K562 (cell line): ENCODE measurements around the gene TMEM151A. TPM values are rescaled to one million over a fixed set of nuclear protein-coding genes. Genes with fewer than 3 reads are reported as not detected.

Experiments
- ARHGAP35 ChIP-seq: fragments of 450-650 bp; IDR thresholded peaks from 2 replicates; pipeline ENCODE4 v1.6.1; 2018; ENCODE audit not compliant: partially characterized antibody
- CBX3 ChIP-seq, 2 experiments: IDR thresholded peaks; 1 replicate in 1 of 2; 2 replicates in 1 of 2; pipeline ENCODE4 v1.6.1; 2012; ENCODE audit warnings: inconsistent platforms in 2 of 2, low read length in 2 of 2, borderline replicate concordance in 1 of 2, control low read depth in 1 of 2
- HDAC2 ChIP-seq: fragments of 450-650 bp; IDR thresholded peaks from 2 replicates; pipeline ENCODE4 v1.6.1; 2016; ENCODE audit warnings: mild to moderate bottlenecking
- HDAC3 ChIP-seq: fragments of 450-650 bp; IDR thresholded peaks from 2 replicates; pipeline ENCODE4 v1.6.1; 2018; ENCODE audit warnings: borderline replicate concordance, mild to moderate bottlenecking, moderate library complexity; ENCODE audit not compliant: partially characterized antibody
- ILF3 ChIP-seq: fragments of 450-650 bp; IDR thresholded peaks from 2 replicates; pipeline ENCODE4 v1.6.1; 2018; ENCODE audit warnings: antibody characterized with exemption, mild to moderate bottlenecking, moderate library complexity, borderline replicate concordance
- SMAD1 ChIP-seq: fragments of 150-350 bp; IDR thresholded peaks from 2 replicates; pipeline ENCODE4 v1.6.1; 2014; ENCODE audit warnings: low read length, low read depth; ENCODE audit not compliant: partially characterized antibody
- SMAD4 ChIP-seq: fragments of 250-450 bp; sonication (Bioruptor Pico); conservative IDR thresholded peaks from 2 replicates; pipeline ENCODE4 v1.8.0; 2021; ENCODE audit warnings: inconsistent platforms, mild to moderate bottlenecking, moderate library complexity
- ZKSCAN3 ChIP-seq: fragments of 250-450 bp; sonication (Bioruptor Pico); IDR thresholded peaks from 2 replicates; pipeline ENCODE4 v1.4.0; 2020
- ZZZ3 ChIP-seq: fragments of 450-650 bp; IDR thresholded peaks from 2 replicates; pipeline ENCODE4 v1.6.1; 2016; ENCODE audit warnings: antibody characterized with exemption, mild to moderate bottlenecking, moderate library complexity
- polyA plus RNA-seq, 8 experiments: library from polyadenylated mRNA; depleted of rRNA in 4 of 8; stranded (reverse) in 5 of 8; unstranded in 3 of 8; fragments of >200 nt; fragmentation: Nextera tagmentation in 2 of 8; fragmentation: Illumina TruSeq in 1 of 8; extraction: Ambion mirVana in 2 of 8; extraction: Trizol in 1 of 8; gene quantifications; 2 replicates each; pipeline versions ENCODE4 v1.2.1 to v1.2.3, GENCODE V29; 2011 to 2014; ENCODE audit warnings: inconsistent platforms in 1 of 8, missing spikeins in 1 of 8
- total RNA-seq, 7 experiments: library from RNA; depleted of rRNA in 6 of 7; stranded (reverse); fragments of >200 nt in 6 of 7; fragmentation: Illumina TruSeq in 2 of 7; extraction: Trizol in 2 of 7; gene quantifications; 2 replicates each; pipeline versions ENCODE4 v1.2.1 to v1.2.3, GENCODE V29; 2011 to 2021; ENCODE audit warnings: low replicate concordance in 1 of 7
- TF ChIP-seq, protein P1 (sequence below): fragments of 250-450 bp; sonication (Bioruptor Pico); IDR thresholded peaks from 2 replicates; pipeline ENCODE4 v1.5.1; 2021; ENCODE audit warnings: mild to moderate bottlenecking
- TF ChIP-seq, protein P2 (sequence below): fragments of 250-450 bp; sonication (Bioruptor Pico); IDR thresholded peaks from 2 replicates; pipeline ENCODE4 v1.9.0; 2021; ENCODE audit warnings: mild to moderate bottlenecking
- TF ChIP-seq, protein P3 (sequence below): fragments of 250-450 bp; sonication (Bioruptor Pico); IDR thresholded peaks from 2 replicates; pipeline ENCODE4 v1.5.0; 2021
- TF ChIP-seq, protein P4 (sequence below), 2 experiments: fragments of 450-650 bp in 1 of 2; sonication (generic) in 1 of 2; formaldehyde crosslinking in 1 of 2; IDR thresholded peaks; 2 replicates each; pipeline versions ENCODE4 v1.7.1 to v1.9.0; 2016 to 2022; ENCODE audit warnings: inconsistent platforms in 1 of 2, mild to moderate bottlenecking in 1 of 2, missing genetic modification reagents in 1 of 2
- TF ChIP-seq, protein P5 (sequence below): fragments of 450-650 bp; formaldehyde crosslinking; IDR thresholded peaks from 2 replicates; pipeline ENCODE4 v1.4.0; 2022; ENCODE audit warnings: missing genetic modification characterization

The TMEM151A gene
- total and polyA plus RNA-seq, 9 of the 15 experiments (the other 6 are each of a cell fraction or from before 2014, with no cell fraction given), result not detected

DNA sequence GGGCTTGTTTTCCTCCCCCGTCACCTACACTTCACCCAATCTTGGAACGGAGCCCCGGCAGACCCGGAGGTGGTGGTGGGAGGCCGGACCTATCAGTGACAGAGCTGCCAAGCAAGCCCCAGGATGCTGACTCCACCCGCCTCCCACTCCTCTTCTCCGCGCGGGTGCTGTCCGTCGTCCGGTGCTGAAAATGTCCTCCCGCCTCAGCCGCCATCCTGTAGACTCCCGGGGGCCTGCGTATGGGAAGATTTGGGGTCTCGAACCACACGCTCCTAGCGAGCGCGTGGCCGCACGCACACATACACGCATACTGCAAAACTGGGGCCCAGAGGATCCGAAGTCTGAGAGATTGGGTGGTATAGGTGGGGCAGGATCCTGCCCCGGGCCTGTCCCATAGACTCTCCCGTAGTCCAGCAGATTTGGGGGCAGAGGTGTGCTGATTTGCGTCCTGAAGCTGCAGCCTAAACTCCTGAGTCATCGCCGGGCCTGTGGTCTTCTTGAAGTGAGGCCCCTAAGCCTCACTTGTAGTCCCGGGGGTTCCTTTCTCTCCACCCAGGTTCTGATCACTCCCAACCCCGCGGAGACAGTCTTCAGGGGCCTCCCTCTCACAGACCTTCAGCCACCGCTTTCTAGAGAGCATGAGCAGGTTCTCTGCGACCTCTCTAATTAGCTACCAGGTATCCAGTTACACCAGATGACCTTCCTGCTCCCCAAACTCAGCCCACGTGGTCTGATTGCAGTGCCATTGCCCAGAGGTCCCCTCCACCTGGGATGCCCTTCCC is 2.0 kb upstream of the TMEM151A start (continued):
- TF ChIP-seq CBX3 (IDR thresholded peaks at IDR 0.05; ENCODE audit: borderline replicate concordance in 1 of 2, low read length in 2 of 2) (peak in 1 of 2 experiments; percentile 45; a peak in 1 of 3 replicates), ZKSCAN3 (CRISPR knock-in tag) (no peak), ARHGAP35 (no peak), HDAC2 (peak; percentile 98), HDAC3 (no peak), SMAD4 (CRISPR knock-in tag) (peak; percentile 47; the same call in 1 of the 2 replicates), ILF3 (no peak), SMAD1 (no peak), ZZZ3 (no peak)
- TF ChIP-seq, protein P1, sequence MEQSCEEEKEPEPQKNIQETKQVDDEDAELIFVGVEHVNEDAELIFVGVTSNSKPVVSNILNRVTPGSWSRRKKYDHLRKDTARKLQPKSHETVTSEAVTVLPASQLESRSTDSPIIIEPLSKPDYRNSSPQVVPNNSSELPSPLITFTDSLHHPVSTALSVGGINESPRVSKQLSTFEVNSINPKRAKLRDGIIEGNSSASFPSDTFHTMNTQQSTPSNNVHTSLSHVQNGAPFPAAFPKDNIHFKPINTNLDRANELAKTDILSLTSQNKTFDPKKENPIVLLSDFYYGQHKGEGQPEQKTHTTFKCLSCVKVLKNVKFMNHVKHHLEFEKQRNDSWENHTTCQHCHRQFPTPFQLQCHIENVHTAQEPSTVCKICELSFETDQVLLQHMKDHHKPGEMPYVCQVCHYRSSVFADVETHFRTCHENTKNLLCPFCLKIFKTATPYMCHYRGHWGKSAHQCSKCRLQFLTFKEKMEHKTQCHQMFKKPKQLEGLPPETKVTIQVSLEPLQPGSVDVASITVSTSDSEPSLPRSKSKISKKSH (CRISPR knock-in tag), result no peak
- TF ChIP-seq, protein P2, sequence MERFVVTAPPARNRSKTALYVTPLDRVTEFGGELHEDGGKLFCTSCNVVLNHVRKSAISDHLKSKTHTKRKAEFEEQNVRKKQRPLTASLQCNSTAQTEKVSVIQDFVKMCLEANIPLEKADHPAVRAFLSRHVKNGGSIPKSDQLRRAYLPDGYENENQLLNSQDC (CRISPR knock-in tag), result no peak
- TF ChIP-seq, protein P3, sequence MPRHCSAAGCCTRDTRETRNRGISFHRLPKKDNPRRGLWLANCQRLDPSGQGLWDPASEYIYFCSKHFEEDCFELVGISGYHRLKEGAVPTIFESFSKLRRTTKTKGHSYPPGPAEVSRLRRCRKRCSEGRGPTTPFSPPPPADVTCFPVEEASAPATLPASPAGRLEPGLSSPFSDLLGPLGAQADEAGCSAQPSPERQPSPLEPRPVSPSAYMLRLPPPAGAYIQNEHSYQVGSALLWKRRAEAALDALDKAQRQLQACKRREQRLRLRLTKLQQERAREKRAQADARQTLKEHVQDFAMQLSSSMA (CRISPR knock-in tag), result no peak
- TF ChIP-seq, protein P4, sequence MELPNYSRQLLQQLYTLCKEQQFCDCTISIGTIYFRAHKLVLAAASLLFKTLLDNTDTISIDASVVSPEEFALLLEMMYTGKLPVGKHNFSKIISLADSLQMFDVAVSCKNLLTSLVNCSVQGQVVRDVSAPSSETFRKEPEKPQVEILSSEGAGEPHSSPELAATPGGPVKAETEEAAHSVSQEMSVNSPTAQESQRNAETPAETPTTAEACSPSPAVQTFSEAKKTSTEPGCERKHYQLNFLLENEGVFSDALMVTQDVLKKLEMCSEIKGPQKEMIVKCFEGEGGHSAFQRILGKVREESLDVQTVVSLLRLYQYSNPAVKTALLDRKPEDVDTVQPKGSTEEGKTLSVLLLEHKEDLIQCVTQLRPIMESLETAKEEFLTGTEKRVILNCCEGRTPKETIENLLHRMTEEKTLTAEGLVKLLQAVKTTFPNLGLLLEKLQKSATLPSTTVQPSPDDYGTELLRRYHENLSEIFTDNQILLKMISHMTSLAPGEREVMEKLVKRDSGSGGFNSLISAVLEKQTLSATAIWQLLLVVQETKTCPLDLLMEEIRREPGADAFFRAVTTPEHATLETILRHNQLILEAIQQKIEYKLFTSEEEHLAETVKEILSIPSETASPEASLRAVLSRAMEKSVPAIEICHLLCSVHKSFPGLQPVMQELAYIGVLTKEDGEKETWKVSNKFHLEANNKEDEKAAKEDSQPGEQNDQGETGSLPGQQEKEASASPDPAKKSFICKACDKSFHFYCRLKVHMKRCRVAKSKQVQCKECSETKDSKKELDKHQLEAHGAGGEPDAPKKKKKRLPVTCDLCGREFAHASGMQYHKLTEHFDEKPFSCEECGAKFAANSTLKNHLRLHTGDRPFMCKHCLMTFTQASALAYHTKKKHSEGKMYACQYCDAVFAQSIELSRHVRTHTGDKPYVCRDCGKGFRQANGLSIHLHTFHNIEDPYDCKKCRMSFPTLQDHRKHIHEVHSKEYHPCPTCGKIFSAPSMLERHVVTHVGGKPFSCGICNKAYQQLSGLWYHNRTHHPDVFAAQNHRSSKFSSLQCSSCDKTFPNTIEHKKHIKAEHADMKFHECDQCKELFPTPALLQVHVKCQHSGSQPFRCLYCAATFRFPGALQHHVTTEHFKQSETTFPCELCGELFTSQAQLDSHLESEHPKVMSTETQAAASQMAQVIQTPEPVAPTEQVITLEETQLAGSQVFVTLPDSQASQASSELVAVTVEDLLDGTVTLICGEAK (IDR thresholded peaks at IDR 0.05), result no peak
- TF ChIP-seq, protein P4 (CRISPR knock-in tag; IDR thresholded peaks at IDR 0.05), result no peak
- TF ChIP-seq, protein P5, sequence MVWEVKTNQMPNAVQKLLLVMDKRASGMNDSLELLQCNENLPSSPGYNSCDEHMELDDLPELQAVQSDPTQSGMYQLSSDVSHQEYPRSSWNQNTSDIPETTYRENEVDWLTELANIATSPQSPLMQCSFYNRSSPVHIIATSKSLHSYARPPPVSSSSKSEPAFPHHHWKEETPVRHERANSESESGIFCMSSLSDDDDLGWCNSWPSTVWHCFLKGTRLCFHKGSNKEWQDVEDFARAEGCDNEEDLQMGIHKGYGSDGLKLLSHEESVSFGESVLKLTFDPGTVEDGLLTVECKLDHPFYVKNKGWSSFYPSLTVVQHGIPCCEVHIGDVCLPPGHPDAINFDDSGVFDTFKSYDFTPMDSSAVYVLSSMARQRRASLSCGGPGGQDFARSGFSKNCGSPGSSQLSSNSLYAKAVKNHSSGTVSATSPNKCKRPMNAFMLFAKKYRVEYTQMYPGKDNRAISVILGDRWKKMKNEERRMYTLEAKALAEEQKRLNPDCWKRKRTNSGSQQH (CRISPR knock-in tag), result no peak
